IPS DF 4.7 (cell line): ENCODE measurements around the gene FLCN.

Experiments
- DNase-seq: peaks from one replicate; pipeline ENCODE4 v3.0.0-alpha.2; 2013; ENCODE audit warnings: low spot score; ENCODE audit errors: extremely low read depth

Gene FLCN

GRCh38 chr17:17168401-17168800, 68.6 kb downstream of the FLCN start:
- DNase-seq: no peak

- DNase-seq: no peak
Observed at GRCh38 chr17:17167986-17168385, 69.0 kb downstream of the FLCN start.

- no peak for DNase-seq
Observed at GRCh38 chr17:17167356-17167755, 69.6 kb downstream of the FLCN start.

- DNase-seq: no peak
Observed at GRCh38 chr17:17166446-17166845, 70.5 kb downstream of the FLCN start.

- DNase-seq: no peak
Observed at GRCh38 chr17:17165666-17166308, 71.2 kb downstream of the FLCN start.

GRCh38 chr17:17164676-17165075, 72.3 kb downstream of the FLCN start:
- DNase-seq: no peak

- no peak for DNase-seq
Observed at GRCh38 chr17:17164156-17164555, 72.8 kb downstream of the FLCN start.
